Measurements from ENCODE around the gene ADH1B. TPM values are rescaled to one million over a fixed set of nuclear protein-coding genes. Genes with fewer than 3 reads are reported as not detected.
"Not testable (repeated sequence)": the region's sequence is repeated elsewhere in the genome, so short reads cannot be mapped to it uniquely, and the experiment has no call there.

The ADH1B gene
- total and polyA plus RNA-seq, 2 experiments from 2014 or later, result not detected

DNA sequence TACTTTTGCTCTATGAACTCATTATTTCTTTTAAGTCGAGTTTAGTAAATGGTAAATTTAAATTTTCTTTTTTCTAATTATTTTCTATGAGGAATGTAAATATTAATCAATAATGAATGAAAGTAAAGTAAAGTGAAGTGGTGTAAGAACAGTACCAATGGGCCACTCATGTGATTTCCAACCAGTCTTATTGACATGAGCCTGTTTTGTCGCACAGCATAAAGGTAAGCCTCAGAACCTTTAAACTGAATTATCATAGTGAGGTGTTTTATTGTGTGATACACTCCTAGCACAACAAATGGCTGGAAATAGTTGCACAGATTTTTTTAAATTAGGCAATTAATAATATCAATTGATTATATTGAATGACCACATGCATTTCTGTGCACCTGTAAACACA is 30.3 kb upstream of the ADH1B start:
- Histone ChIP-seq H3K27me3 (ENCODE audit: insufficient read depth) (no peaks in the 10 kb centered on the region), H3K36me3 (ENCODE audit: insufficient read depth) (no peaks in the 10 kb centered on the region), H3K27ac (ENCODE audit: low read depth) (no peak overlapping the region), H3K4me3 (no peak overlapping the region), H3K4me1 (ENCODE audit: insufficient read depth) (no peaks in the 10 kb centered on the region), H3K79me2 (replicated peaks; ENCODE audit: insufficient read depth) (no peaks in the 10 kb centered on the region), H3F3A (replicated peaks; ENCODE audit: low read depth) (no peaks in the 10 kb centered on the region), H3K4me2 (no peak overlapping the region), H4K20me1 (replicated peaks; ENCODE audit: insufficient read depth) (no peaks in the 10 kb centered on the region), H2AFZ (no peak overlapping the region), H3K9me2 (ENCODE audit: insufficient read depth) (peaks cover 10% of the 10 kb centered on the region; the same call in 1 of the 2 replicates)
- no peaks in the 10 kb centered on the region for H3K4me1 Mint-ChIP-seq
- H3K9me3 Mint-ChIP-seq, result peaks cover 30% of the 10 kb centered on the region
- ATAC-seq (no peak), DNase-seq (ENCODE audit: low spot score) (no peak)
- H3K27ac Mint-ChIP-seq, result no peak overlapping the region
- H3K4me3 Mint-ChIP-seq, result no peak overlapping the region
- H3K36me3 Mint-ChIP-seq (ENCODE audit: low read depth), result peaks cover 8% of the 10 kb centered on the region; the same call in 2 of the 3 replicates
- TF ChIP-seq ZNF331 (CRISPR knock-in tag; IDR thresholded peaks at IDR 0.05; ENCODE audit: low read depth) (no peak), STAT1 (IDR thresholded peaks at IDR 0.05; ENCODE audit: unreplicated experiment) (no peak), EZH2phosphoT487 (IDR thresholded peaks at IDR 0.05; ENCODE audit: unreplicated experiment) (no peak)
- no peaks in the 10 kb centered on the region for H3K27me3 Mint-ChIP-seq (ENCODE audit: insufficient read depth, low read depth, poor library complexity)

DNA sequence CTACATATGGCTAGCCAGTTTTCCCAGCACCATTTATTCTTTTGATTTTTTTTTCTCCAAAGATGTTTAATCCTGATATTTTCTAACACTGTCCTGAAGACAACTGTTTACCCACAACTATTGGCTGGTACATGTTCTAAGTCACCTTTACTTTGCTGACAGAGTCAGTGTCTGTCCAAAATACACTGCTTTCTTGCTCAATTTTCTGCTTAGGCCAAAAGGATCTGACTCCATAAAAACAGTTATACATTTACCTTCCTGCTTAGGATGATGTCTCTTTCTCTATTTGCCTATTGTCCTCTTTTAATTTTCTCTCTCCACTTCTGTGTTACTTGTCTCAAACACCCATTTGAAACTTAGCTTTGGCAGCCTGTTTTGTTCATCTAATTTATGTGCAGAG is 28.1 kb upstream of the ADH1B start:
- H3K9me3 Mint-ChIP-seq, result peaks cover 12% of the 10 kb centered on the region
- TF ChIP-seq ZNF114 (CRISPR knock-in tag; IDR thresholded peaks at IDR 0.05) (no peak), ZNF331 (CRISPR knock-in tag; IDR thresholded peaks at IDR 0.05; ENCODE audit: low read depth) (no peak), JUNB (IDR thresholded peaks at IDR 0.05; ENCODE audit: unreplicated experiment) (no peak)
- TF ChIP-seq, protein P1, sequence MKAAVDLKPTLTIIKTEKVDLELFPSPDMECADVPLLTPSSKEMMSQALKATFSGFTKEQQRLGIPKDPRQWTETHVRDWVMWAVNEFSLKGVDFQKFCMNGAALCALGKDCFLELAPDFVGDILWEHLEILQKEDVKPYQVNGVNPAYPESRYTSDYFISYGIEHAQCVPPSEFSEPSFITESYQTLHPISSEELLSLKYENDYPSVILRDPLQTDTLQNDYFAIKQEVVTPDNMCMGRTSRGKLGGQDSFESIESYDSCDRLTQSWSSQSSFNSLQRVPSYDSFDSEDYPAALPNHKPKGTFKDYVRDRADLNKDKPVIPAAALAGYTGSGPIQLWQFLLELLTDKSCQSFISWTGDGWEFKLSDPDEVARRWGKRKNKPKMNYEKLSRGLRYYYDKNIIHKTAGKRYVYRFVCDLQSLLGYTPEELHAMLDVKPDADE (IDR thresholded peaks at IDR 0.05), result no peak
- TF ChIP-seq, protein P2, sequence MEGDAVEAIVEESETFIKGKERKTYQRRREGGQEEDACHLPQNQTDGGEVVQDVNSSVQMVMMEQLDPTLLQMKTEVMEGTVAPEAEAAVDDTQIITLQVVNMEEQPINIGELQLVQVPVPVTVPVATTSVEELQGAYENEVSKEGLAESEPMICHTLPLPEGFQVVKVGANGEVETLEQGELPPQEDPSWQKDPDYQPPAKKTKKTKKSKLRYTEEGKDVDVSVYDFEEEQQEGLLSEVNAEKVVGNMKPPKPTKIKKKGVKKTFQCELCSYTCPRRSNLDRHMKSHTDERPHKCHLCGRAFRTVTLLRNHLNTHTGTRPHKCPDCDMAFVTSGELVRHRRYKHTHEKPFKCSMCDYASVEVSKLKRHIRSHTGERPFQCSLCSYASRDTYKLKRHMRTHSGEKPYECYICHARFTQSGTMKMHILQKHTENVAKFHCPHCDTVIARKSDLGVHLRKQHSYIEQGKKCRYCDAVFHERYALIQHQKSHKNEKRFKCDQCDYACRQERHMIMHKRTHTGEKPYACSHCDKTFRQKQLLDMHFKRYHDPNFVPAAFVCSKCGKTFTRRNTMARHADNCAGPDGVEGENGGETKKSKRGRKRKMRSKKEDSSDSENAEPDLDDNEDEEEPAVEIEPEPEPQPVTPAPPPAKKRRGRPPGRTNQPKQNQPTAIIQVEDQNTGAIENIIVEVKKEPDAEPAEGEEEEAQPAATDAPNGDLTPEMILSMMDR (conservative IDR thresholded peaks at IDR 0.05; ENCODE audit: low read depth in 2 of 2), result no peak
- Histone ChIP-seq H3K4me3 (no peak overlapping the region), H4K20me1 (replicated peaks; ENCODE audit: insufficient read depth) (no peaks in the 10 kb centered on the region), H3K27me3 (ENCODE audit: insufficient read depth) (no peaks in the 10 kb centered on the region), H3K79me2 (replicated peaks; ENCODE audit: insufficient read depth) (no peaks in the 10 kb centered on the region), H3K27ac (ENCODE audit: low read depth) (no peak overlapping the region), H3K4me1 (ENCODE audit: insufficient read depth) (no peaks in the 10 kb centered on the region), H3F3A (replicated peaks; ENCODE audit: low read depth) (no peaks in the 10 kb centered on the region), H3K36me3 (ENCODE audit: insufficient read depth) (no peaks in the 10 kb centered on the region), H3K4me2 (no peak overlapping the region), H3K9me2 (ENCODE audit: insufficient read depth) (peaks cover 12% of the 10 kb centered on the region; the same call in 1 of the 2 replicates), H2AFZ (no peak overlapping the region)
- H3K27ac Mint-ChIP-seq, result no peak overlapping the region
- H3K4me3 Mint-ChIP-seq, result no peak overlapping the region
- peaks cover 4% of the 10 kb centered on the region; the same call in 2 of the 3 replicates for H3K36me3 Mint-ChIP-seq (ENCODE audit: low read depth)
- no peak for ATAC-seq
- H3K4me1 Mint-ChIP-seq, result no peaks in the 10 kb centered on the region
- no peak for DNase-seq (ENCODE audit: low spot score)
- H3K27me3 Mint-ChIP-seq (ENCODE audit: insufficient read depth, low read depth, poor library complexity), result no peaks in the 10 kb centered on the region

DNA sequence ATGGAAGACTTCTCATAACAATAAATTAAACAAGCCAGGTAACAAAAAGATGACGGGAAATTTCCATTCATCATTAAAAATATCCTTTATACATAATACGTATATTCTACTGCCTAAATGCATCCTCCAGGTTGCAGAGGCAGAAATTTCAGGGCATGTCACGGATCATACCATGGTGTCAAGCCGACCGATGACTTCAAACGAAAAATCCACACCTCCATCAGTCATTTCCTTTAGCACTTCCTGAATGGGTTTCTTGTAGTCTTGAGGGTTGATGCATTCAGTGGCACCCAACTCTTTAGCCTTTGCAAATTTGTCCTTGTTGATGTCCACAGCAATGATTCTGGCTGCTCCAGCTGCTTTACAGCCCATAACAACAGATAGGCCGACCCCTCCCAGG is 21.4 kb upstream of the ADH1B start:
- H3K79me2 ChIP-seq (replicated peaks; ENCODE audit: insufficient read depth); ATAC-seq; H3K36me3 ChIP-seq (ENCODE audit: insufficient read depth); DNase-seq (ENCODE audit: low spot score); H3K4me1 ChIP-seq (ENCODE audit: insufficient read depth); H3K4me3 ChIP-seq; H2AFZ ChIP-seq; H3K27ac ChIP-seq (ENCODE audit: low read depth); H3K27me3 ChIP-seq (ENCODE audit: insufficient read depth); H3K36me3 Mint-ChIP-seq (ENCODE audit: low read depth); H3K27me3 Mint-ChIP-seq (ENCODE audit: insufficient read depth, low read depth, poor library complexity); H3K9me2 ChIP-seq (ENCODE audit: insufficient read depth); H4K20me1 ChIP-seq (replicated peaks; ENCODE audit: insufficient read depth); H3K4me2 ChIP-seq; H3F3A ChIP-seq (replicated peaks; ENCODE audit: low read depth); H3K4me1 Mint-ChIP-seq; H3K27ac Mint-ChIP-seq; H3K4me3 Mint-ChIP-seq; H3K9me3 Mint-ChIP-seq: not testable (repeated sequence)

All from GM23338 (cell line).